A549 (cell line): ENCODE measurements around the gene PTPRS.

Source experiments
- CTCF ChIP-seq: fragments of >200 bp; sonication (Bioruptor Twin); formaldehyde crosslinking; IDR thresholded peaks from 3 replicates; pipeline ENCODE4 v1.5.1; 2016
- MAFK ChIP-seq: fragments of 450-650 bp; IDR thresholded peaks from 2 replicates; pipeline ENCODE4 v1.6.1; 2014; ENCODE audit not compliant: partially characterized antibody
- POLR2A ChIP-seq: IDR thresholded peaks from 2 replicates; pipeline ENCODE4 v1.6.1; 2012; ENCODE audit warnings: mild to moderate bottlenecking, low read length
- USF2 ChIP-seq: fragments of 450-650 bp; IDR thresholded peaks from 2 replicates; pipeline ENCODE4 v1.6.1; 2014; ENCODE audit warnings: antibody characterized with exemption

- TF ChIP-seq POLR2A (no peak), CTCF (no peak), USF2 (no peak), MAFK (no peak)
These were observed 5.0 kb downstream of the PTPRS start for GRCh38 chr19:5335593-5335992.
